Activated CD4-positive, alpha-beta T cell treated with anti-CD3 and anti-CD28 coated beads, Interleukin-2, amount 50 U/mL, for 1 hour (primary cell): Measurements from ENCODE around the gene CYP3A4.
"Not testable (repeated sequence)": the region's sequence is repeated elsewhere in the genome, so short reads cannot be mapped to it uniquely, and the experiment has no call there.

Source experiments
- DNase-seq: peaks from one replicate; pipeline ENCODE4 v3.0.0-alpha.2; 2020

The CYP3A4 gene

GRCh38 chr7:99791667-99792369 lies 7.8 kb upstream of the CYP3A4 start:
- no peak for DNase-seq

GRCh38 chr7:99791021-99791420 lies 7.0 kb upstream of the CYP3A4 start:
- no peak for DNase-seq

GRCh38 chr7:99790407-99790806 lies 6.4 kb upstream of the CYP3A4 start:
- no peak for DNase-seq

- no peak for DNase-seq
Measured at GRCh38 chr7:99789441-99790070, 5.6 kb upstream of the CYP3A4 start.

GRCh38 chr7:99788554-99788953 lies 4.6 kb upstream of the CYP3A4 start:
- no peak for DNase-seq

- no peak for DNase-seq
Measured at GRCh38 chr7:99786726-99787335, 2.8 kb upstream of the CYP3A4 start.

GRCh38 chr7:99785654-99786053 lies 1.7 kb upstream of the CYP3A4 start:
- not testable (repeated sequence) for DNase-seq

GRCh38 chr7:99782012-99782953 lies 1.7 kb downstream of the CYP3A4 start:
- DNase-seq = no peak

GRCh38 chr7:99780588-99780987 lies 3.4 kb downstream of the CYP3A4 start:
- DNase-seq = no peak

GRCh38 chr7:99779949-99780348 lies 4.0 kb downstream of the CYP3A4 start:
- DNase-seq = no peak

- DNase-seq = no peak
Measured at GRCh38 chr7:99778880-99779279, 5.1 kb downstream of the CYP3A4 start.

- not testable (repeated sequence) for DNase-seq
Measured at GRCh38 chr7:99773395-99773794, 10.6 kb downstream of the CYP3A4 start.

GRCh38 chr7:99772565-99772964 lies 11.4 kb downstream of the CYP3A4 start:
- DNase-seq = no peak

GRCh38 chr7:99769494-99769893 lies 14.5 kb downstream of the CYP3A4 start:
- not testable (repeated sequence) for DNase-seq

GRCh38 chr7:99768471-99768870 lies 15.5 kb downstream of the CYP3A4 start:
- DNase-seq = no peak

GRCh38 chr7:99767662-99768061 lies 16.3 kb downstream of the CYP3A4 start:
- no peak for DNase-seq

GRCh38 chr7:99766484-99767099 lies 17.4 kb downstream of the CYP3A4 start:
- no peak for DNase-seq

- no peak for DNase-seq
Measured at GRCh38 chr7:99764478-99764877, 19.5 kb downstream of the CYP3A4 start.

GRCh38 chr7:99762680-99763327 lies 21.2 kb downstream of the CYP3A4 start:
- DNase-seq = no peak

- DNase-seq = no peak
Measured at GRCh38 chr7:99755085-99755484, 28.9 kb downstream of the CYP3A4 start.

- no peak for DNase-seq
Measured at GRCh38 chr7:99752356-99752755, 31.6 kb downstream of the CYP3A4 start.
